Transverse colon (tissue), 4 donors: ENCODE measurements around the gene RGP1. TPM values are rescaled to one million over a fixed set of nuclear protein-coding genes. Genes with fewer than 3 reads are reported as not detected.

Source experiments
- DNase-seq: peaks from one replicate; pipeline ENCODE4 v3.0.0-alpha.2; 2019
- H3K27ac ChIP-seq, 4 donors: fragments of 200-600 bp; sonication (generic); 2 replicates each; pipeline ENCODE4 v1.5.1; 2016 to 2018; ENCODE audit warnings: inconsistent platforms in 4 of 4
- H3K27me3 ChIP-seq: fragments of 200-600 bp; sonication (generic); 2 replicates; pipeline ENCODE4 v1.5.1; 2017; ENCODE audit warnings: inconsistent platforms
- H3K36me3 ChIP-seq, 4 donors: fragments of 200-600 bp; sonication (generic); 2 replicates each; pipeline ENCODE4 v1.5.1; 2017 to 2019; ENCODE audit warnings: inconsistent platforms in 4 of 4
- H3K4me1 ChIP-seq, 4 donors: fragments of 200-600 bp; sonication (generic); 2 replicates each; pipeline ENCODE4 v1.5.1; 2017 to 2020; ENCODE audit warnings: inconsistent platforms in 4 of 4
- H3K4me3 ChIP-seq, 4 donors: fragments of 200-600 bp; sonication (generic); 1 replicate in 1 of 4; 2 replicates in 3 of 4; pipeline versions ENCODE4 v1.5.1 to v1.6.1; 2017 to 2019; ENCODE audit warnings: inconsistent platforms in 4 of 4
- H3K9me3 ChIP-seq, 2 donors: fragments of 200-600 bp; sonication (generic); 2 replicates each; pipeline ENCODE4 v1.5.1; 2017 to 2019; ENCODE audit warnings: inconsistent platforms in 2 of 2
- EP300 ChIP-seq: sonication (generic); formaldehyde crosslinking; IDR thresholded peaks from one replicate; pipeline ENCODE4 v1.6.1; 2017; ENCODE audit warnings: antibody characterized with exemption, low read depth
- POLR2A ChIP-seq: fragments of 450-650 bp; IDR thresholded peaks from one replicate; pipeline ENCODE4 v1.6.1; 2016; ENCODE audit warnings: antibody characterized with exemption, mild to moderate bottlenecking, moderate library complexity
- POLR2AphosphoS5 ChIP-seq, 3 donors: sonication (generic); formaldehyde crosslinking; IDR thresholded peaks; one replicate each; pipeline ENCODE4 v1.6.1; 2016; ENCODE audit warnings: antibody characterized with exemption in 3 of 3
- WGBS, 2 donors: methylation state at CpG; one replicate each; pipeline ENCODE4 v1.1.5; 2018; ENCODE audit warnings: low coverage in 1 of 2; 5-methylcytosine and 5-hydroxymethylcytosine counted together
- in situ Hi-C, 4 donors: fragments of 200-750 bp; cut with MboI; loops; one replicate each; pipeline versions ENCODE4 v1.15.0 to v1.15.1; 2017; ENCODE audit warnings: low sequenced_read_pairs in 3 of 4, low pct_ligation_motif_present in 1 of 4, low pct_unique_long_range_greater_than_20kb in 1 of 4
- intact Hi-C: fragments of 100-400 bp; cut with DNase I; formaldehyde crosslinking; loops from one replicate; pipeline ENCODE4 v1.15.1; 2023; ENCODE audit warnings: low total_unique reads
- total RNA-seq, 4 donors: library from RNA; depleted of rRNA; stranded (reverse); fragments of >200 nt; gene quantifications; one replicate each; pipeline ENCODE4 v1.1.0, GENCODE V29; 2016
- TF ChIP-seq, protein P1 (sequence below), 5 experiments: fragments of 200-600 bp in 3 of 5; fragments of 450-650 bp in 2 of 5; sonication (generic) in 3 of 5; IDR thresholded peaks; 1 replicate in 2 of 5; 2 replicates in 3 of 5; pipeline ENCODE4 v1.5.1; 2016 to 2017; ENCODE audit warnings: antibody characterized with exemption in 5 of 5, inconsistent platforms in 3 of 5, mild to moderate bottlenecking in 2 of 5, moderate library complexity in 1 of 5

Gene RGP1
- total RNA-seq, 4 donors from 2014 or later, result 30.3 to 47.5 (median 43.7) TPM

DNA sequence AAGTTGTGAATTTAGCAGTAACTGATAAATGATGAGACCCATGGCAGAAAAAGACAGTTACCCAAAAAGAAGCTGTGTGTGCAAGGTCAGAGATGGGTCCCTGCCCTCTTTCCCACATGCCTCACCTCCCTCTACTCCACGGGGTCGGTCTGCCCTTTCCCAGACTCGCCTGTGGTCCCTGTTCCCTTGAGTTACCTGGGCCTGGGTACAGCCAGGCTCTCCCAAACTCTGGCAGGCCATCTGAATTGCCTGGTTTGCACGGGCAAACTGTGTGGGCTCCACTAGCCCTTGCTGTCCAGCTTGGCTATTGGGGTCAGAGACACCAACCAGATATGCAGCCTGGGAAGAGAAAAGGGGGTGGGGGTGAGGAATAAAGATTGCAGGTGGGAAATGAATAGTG lies 40.9 kb upstream of the RGP1 start:
- H3K4me1 ChIP-seq, result no peaks in the 10 kb centered on the region
- H3K36me3 ChIP-seq, result peaks cover 1 to 96% (median 45%) of the 10 kb centered on the region in 4 donors
- H3K27me3 ChIP-seq, result no peaks in the 10 kb centered on the region
- intact Hi-C loops, result no loop called here
- no peaks in the 10 kb centered on the region for H3K9me3 ChIP-seq
- 96% methylated on average over 4 of the region's 4 CpGs; no CpG with 5 or more reads in 1 of the 2 donors for WGBS, 2 donors
- H3K27ac ChIP-seq, result no peak overlapping the region
- DNase-seq, result no peak
- in situ Hi-C loops, result no loop called here
- no peak overlapping the region for H3K4me3 ChIP-seq
- TF ChIP-seq EP300 (no peak), POLR2A (no peak), POLR2AphosphoS5 (IDR thresholded peaks at IDR 0.05) (no peak)
- TF ChIP-seq, protein P1, sequence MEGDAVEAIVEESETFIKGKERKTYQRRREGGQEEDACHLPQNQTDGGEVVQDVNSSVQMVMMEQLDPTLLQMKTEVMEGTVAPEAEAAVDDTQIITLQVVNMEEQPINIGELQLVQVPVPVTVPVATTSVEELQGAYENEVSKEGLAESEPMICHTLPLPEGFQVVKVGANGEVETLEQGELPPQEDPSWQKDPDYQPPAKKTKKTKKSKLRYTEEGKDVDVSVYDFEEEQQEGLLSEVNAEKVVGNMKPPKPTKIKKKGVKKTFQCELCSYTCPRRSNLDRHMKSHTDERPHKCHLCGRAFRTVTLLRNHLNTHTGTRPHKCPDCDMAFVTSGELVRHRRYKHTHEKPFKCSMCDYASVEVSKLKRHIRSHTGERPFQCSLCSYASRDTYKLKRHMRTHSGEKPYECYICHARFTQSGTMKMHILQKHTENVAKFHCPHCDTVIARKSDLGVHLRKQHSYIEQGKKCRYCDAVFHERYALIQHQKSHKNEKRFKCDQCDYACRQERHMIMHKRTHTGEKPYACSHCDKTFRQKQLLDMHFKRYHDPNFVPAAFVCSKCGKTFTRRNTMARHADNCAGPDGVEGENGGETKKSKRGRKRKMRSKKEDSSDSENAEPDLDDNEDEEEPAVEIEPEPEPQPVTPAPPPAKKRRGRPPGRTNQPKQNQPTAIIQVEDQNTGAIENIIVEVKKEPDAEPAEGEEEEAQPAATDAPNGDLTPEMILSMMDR (IDR thresholded peaks at IDR 0.05), result no peak

DNA sequence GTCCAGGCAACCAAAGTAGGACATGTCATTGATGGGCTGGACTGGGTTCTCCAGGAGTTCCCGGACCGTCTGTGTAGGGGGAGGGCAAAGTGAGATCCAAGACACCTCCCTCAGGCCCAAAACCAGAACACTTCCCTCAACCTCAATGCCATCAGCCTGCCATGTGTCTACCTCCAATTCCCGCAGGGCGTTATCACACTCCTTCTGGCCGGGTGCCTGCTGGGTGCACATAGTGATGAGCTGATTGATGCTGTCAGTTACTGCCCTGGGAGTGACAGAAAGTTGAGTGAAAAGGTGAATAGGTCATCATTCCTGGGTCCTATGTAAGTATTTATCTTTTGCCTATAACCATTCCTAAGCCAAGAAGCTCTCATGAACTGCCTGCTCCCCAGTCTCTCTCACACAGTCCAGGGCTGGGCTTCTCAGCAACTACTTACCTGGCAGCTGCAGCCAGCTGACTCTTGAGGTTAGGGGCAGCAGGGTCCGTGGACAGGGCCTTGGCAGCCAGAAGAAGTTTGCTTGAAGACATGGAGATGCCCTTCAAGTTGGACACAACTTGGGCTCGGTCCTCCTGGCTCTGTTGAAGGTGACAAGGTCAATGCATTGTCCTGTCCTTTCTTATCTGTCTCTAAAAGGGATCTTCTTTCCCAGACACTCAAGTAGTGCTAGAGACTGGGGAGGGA lies 38.1 kb upstream of the RGP1 start:
- Histone ChIP-seq H3K27ac (no peak overlapping the region), H3K9me3 (no peaks in the 10 kb centered on the region), H3K36me3 (peaks cover 1 to 96% (median 44%) of the 10 kb centered on the region in 4 donors), H3K4me1 (no peaks in the 10 kb centered on the region), H3K4me3 (no peak overlapping the region), H3K27me3 (no peaks in the 10 kb centered on the region)
- no peak for DNase-seq
- in situ Hi-C loops, result no loop called here
- WGBS, 2 donors, result 88% methylated on average over 7 of the region's 7 CpGs; no CpG with 5 or more reads in 1 of the 2 donors
- intact Hi-C loops, result no loop called here
- TF ChIP-seq POLR2A (no peak), EP300 (no peak), POLR2AphosphoS5 (IDR thresholded peaks at IDR 0.05) (no peak)
- TF ChIP-seq, protein P1 (IDR thresholded peaks at IDR 0.05), result no peak

DNA sequence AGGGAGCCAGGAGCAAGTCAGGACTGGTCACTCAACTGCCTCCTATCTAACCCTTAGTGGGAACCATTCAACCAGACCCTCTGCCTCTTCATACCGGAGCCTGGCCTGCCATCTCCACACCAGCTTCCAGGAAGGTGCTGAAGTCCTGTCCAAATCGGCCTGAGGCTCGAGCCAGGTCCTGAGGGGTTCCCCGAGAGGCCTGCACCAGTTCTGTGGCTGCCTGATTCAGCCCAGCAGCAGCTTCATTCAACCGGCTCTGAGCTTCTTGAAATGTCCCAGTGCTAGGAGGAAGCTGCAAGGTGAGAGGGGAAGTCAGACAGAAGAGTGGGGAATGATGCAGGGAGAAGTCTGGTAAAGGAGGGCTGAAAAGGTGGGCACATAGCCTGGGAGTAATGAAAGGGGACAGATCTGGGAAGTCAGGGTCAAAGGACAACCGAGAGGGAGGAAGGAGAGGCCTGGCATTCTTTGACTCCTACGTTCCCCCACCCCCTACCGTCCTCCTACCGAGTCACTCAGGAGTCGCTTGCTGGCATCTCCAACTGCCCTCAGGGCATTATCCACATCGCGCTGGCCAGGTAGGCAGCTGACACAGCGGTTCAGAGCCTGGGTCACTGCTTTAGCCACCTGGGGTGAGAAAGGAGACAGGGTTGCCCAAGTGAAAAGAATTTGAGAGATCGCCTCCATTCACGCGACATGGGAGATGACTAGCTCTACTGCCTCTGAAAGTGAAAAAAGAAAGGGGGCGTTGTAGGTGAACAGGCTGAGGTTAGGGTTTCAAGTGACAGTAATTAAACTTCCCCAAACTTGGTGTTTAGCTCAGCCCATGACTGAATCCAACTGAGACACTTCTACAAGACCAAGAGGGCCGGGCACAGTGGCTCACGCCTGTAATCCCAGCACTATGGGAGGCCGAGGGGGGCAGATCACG lies 37.3 kb upstream of the RGP1 start:
- Histone ChIP-seq H3K27me3 (no peaks in the 10 kb centered on the region), H3K4me1 (no peaks in the 10 kb centered on the region), H3K27ac (no peak overlapping the region), H3K36me3 (peaks cover 1 to 96% (median 46%) of the 10 kb centered on the region in 4 donors), H3K9me3 (no peaks in the 10 kb centered on the region), H3K4me3 (no peak overlapping the region)
- in situ Hi-C loops (no loop called here), intact Hi-C loops (no loop called here)
- WGBS, 2 donors, result 88% methylated on average over 6 to 21 of the region's 21 CpGs
- DNase-seq, result no peak
- TF ChIP-seq POLR2A (no peak), POLR2AphosphoS5 (IDR thresholded peaks at IDR 0.05) (no peak), EP300 (no peak)
- TF ChIP-seq, protein P1 (IDR thresholded peaks at IDR 0.05), result no peak

DNA sequence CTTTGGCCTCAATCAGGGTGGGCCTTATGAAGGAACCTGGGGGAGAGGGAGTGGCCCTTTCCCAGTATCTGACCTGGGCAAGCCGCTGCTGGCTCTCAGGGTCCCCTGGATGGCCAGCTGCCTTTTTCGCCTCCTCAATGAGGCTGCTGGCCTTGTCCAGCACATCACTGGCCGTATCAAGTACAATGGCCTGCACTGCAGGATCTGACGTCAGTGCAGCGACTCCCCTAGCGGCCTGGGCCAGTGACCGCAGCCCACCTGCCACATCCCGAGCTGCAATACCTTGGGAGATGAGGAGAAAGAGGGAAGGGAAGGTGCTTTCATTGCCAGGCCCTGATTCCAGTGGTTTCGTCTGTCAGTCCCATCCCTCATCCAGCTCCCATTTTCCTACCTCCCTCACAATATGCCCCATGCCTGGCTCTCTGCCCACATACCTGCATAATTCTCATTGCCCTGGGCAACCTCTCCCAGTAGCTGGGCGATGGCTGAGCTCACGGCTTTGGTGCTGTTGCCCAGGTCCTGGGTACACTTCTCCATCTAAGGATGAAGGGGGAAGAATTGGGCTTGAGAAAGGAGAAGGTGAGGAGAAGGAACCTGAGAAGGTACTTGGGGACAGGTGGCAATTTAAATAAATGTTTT lies 36.2 kb upstream of the RGP1 start:
- no peak for TF ChIP-seq POLR2AphosphoS5 (IDR thresholded peaks at IDR 0.05)
- TF ChIP-seq, protein P1 (IDR thresholded peaks at IDR 0.05), result no peak
- no peak for TF ChIP-seq EP300
- TF ChIP-seq POLR2A, result no peak
- in situ Hi-C loops (no loop called here), intact Hi-C loops (no loop called here)
- no peaks in the 10 kb centered on the region for H3K9me3 ChIP-seq
- 93% methylated on average over 11 of the region's 11 CpGs; no CpG with 5 or more reads in 1 of the 2 donors for WGBS, 2 donors
- no peak for DNase-seq
- no peak overlapping the region for H3K4me3 ChIP-seq
- H3K27ac ChIP-seq, result no peak overlapping the region
- H3K27me3 ChIP-seq, result no peaks in the 10 kb centered on the region
- H3K4me1 ChIP-seq, result no peaks in the 10 kb centered on the region
- H3K36me3 ChIP-seq, result peaks cover 1 to 96% (median 47%) of the 10 kb centered on the region in 4 donors
